ENCODE measurements around the gene RRP36.

Gene RRP36

GRCh38 chr6:43019152-43019551, 2.3 kb upstream of the RRP36 start:
- H4K20me1 ChIP-seq (ENCODE audit: low read depth, low read length) = no peaks in the 10 kb centered on the region
- peaks cover 54% of the 10 kb centered on the region for H3K79me2 ChIP-seq (ENCODE audit: insufficient read depth, low read length)
- peaks cover 19% of the 10 kb centered on the region for H3F3A ChIP-seq (ENCODE audit: insufficient read depth)
- no peaks in the 10 kb centered on the region for H3K9me3 ChIP-seq (ENCODE audit: insufficient read depth, low read length)
- no peak overlapping the region for H2AFZ ChIP-seq (ENCODE audit: low read depth, low read length, severe bottlenecking)
- no peak for TF ChIP-seq EZH2phosphoT487 (conservative IDR thresholded peaks at IDR 0.05; ENCODE audit: low read length)
- TF ChIP-seq CTCF (IDR thresholded peaks at IDR 0.05; ENCODE audit: insufficient read depth, low read length, poor library complexity, severe bottlenecking) = no peak
- H3K27ac ChIP-seq (ENCODE audit: low read depth, low read length) = no peak overlapping the region
- no peaks in the 10 kb centered on the region for H3K9me2 ChIP-seq (replicated peaks; ENCODE audit: insufficient read depth, low read length)
- H3K27me3 ChIP-seq (ENCODE audit: low read length) = no peaks in the 10 kb centered on the region
- no peak overlapping the region for H3K4me2 ChIP-seq (ENCODE audit: low read depth, low read length, poor library complexity, severe bottlenecking)
- peaks cover 2% of the 10 kb centered on the region; the same call in 1 of the 2 replicates for H3K36me3 ChIP-seq (ENCODE audit: low read length)
- H3K9ac ChIP-seq (ENCODE audit: low read length) = no peak overlapping the region
- no peak overlapping the region for H3K4me3 ChIP-seq (ENCODE audit: insufficient read depth, low read length, poor library complexity, severe bottlenecking)

GRCh38 chr6:43020052-43020705, 1.2 kb upstream of the RRP36 start:
- 0 out of 2 replicates have a peak overlapping the region, but pooled peaks have one; percentile 91 for H3K9ac ChIP-seq (ENCODE audit: low read length)
- no peaks in the 10 kb centered on the region for H3K27me3 ChIP-seq (ENCODE audit: low read length)
- H3K36me3 ChIP-seq (ENCODE audit: low read length) = peaks cover 8% of the 10 kb centered on the region; the same call in 1 of the 2 replicates
- H3K4me3 ChIP-seq (ENCODE audit: insufficient read depth, low read length, poor library complexity, severe bottlenecking) = no peak overlapping the region
- no peaks in the 10 kb centered on the region for H3K9me3 ChIP-seq (ENCODE audit: insufficient read depth, low read length)
- H3K9me2 ChIP-seq (replicated peaks; ENCODE audit: insufficient read depth, low read length) = no peaks in the 10 kb centered on the region
- peaks cover 53% of the 10 kb centered on the region for H3K79me2 ChIP-seq (ENCODE audit: insufficient read depth, low read length)
- H2AFZ ChIP-seq (ENCODE audit: low read depth, low read length, severe bottlenecking) = no peak overlapping the region
- peaks cover 19% of the 10 kb centered on the region for H3F3A ChIP-seq (ENCODE audit: insufficient read depth)
- no peak overlapping the region for H3K4me2 ChIP-seq (ENCODE audit: low read depth, low read length, poor library complexity, severe bottlenecking)
- H3K27ac ChIP-seq (ENCODE audit: low read depth, low read length) = no peak overlapping the region
- TF ChIP-seq EZH2phosphoT487 (conservative IDR thresholded peaks at IDR 0.05; ENCODE audit: low read length) = no peak
- no peak for TF ChIP-seq CTCF (IDR thresholded peaks at IDR 0.05; ENCODE audit: insufficient read depth, low read length, poor library complexity, severe bottlenecking)
- no peaks in the 10 kb centered on the region for H4K20me1 ChIP-seq (ENCODE audit: low read depth, low read length)

- H3K9ac ChIP-seq (ENCODE audit: low read length) = peak overlapping the region; percentile 91
- H4K20me1 ChIP-seq (ENCODE audit: low read depth, low read length) = no peaks in the 10 kb centered on the region
- peak overlapping the region; percentile 66 for H3K4me2 ChIP-seq (ENCODE audit: low read depth, low read length, poor library complexity, severe bottlenecking)
- peak overlapping the region; percentile 85 for H3K27ac ChIP-seq (ENCODE audit: low read depth, low read length)
- H2AFZ ChIP-seq (ENCODE audit: low read depth, low read length, severe bottlenecking) = peak overlapping the region; percentile 71
- H3K27me3 ChIP-seq (ENCODE audit: low read length) = no peaks in the 10 kb centered on the region
- no peaks in the 10 kb centered on the region for H3K9me3 ChIP-seq (ENCODE audit: insufficient read depth, low read length)
- peaks cover 10% of the 10 kb centered on the region for H3K36me3 ChIP-seq (ENCODE audit: low read length)
- no peaks in the 10 kb centered on the region for H3K9me2 ChIP-seq (replicated peaks; ENCODE audit: insufficient read depth, low read length)
- H3F3A ChIP-seq (ENCODE audit: insufficient read depth) = peaks cover 20% of the 10 kb centered on the region
- TF ChIP-seq EZH2phosphoT487 (conservative IDR thresholded peaks at IDR 0.05; ENCODE audit: low read length) = no peak
- no peak for TF ChIP-seq CTCF (IDR thresholded peaks at IDR 0.05; ENCODE audit: insufficient read depth, low read length, poor library complexity, severe bottlenecking)
- H3K79me2 ChIP-seq (ENCODE audit: insufficient read depth, low read length) = peaks cover 47% of the 10 kb centered on the region
- peak overlapping the region; percentile 93 for H3K4me3 ChIP-seq (ENCODE audit: insufficient read depth, low read length, poor library complexity, severe bottlenecking)
These were observed 576 bp upstream of the RRP36 start for GRCh38 chr6:43020847-43021246.
